ENCODE measurements around the gene PXDN.
"Not testable (repeated sequence)": the region's sequence is repeated elsewhere in the genome, so short reads cannot be mapped to it uniquely, and the experiment has no call there.

Gene PXDN

GRCh38 chr2:1723397-1724042 is 20.8 kb downstream of the PXDN start:
- DNase-seq (ENCODE audit: low spot score), result no peak

- DNase-seq (ENCODE audit: low spot score), result no peak
These were observed 21.6 kb downstream of the PXDN start for GRCh38 chr2:1722692-1723091.

GRCh38 chr2:1721706-1722646 is 22.3 kb downstream of the PXDN start:
- DNase-seq (ENCODE audit: low spot score), result no peak

DNA sequence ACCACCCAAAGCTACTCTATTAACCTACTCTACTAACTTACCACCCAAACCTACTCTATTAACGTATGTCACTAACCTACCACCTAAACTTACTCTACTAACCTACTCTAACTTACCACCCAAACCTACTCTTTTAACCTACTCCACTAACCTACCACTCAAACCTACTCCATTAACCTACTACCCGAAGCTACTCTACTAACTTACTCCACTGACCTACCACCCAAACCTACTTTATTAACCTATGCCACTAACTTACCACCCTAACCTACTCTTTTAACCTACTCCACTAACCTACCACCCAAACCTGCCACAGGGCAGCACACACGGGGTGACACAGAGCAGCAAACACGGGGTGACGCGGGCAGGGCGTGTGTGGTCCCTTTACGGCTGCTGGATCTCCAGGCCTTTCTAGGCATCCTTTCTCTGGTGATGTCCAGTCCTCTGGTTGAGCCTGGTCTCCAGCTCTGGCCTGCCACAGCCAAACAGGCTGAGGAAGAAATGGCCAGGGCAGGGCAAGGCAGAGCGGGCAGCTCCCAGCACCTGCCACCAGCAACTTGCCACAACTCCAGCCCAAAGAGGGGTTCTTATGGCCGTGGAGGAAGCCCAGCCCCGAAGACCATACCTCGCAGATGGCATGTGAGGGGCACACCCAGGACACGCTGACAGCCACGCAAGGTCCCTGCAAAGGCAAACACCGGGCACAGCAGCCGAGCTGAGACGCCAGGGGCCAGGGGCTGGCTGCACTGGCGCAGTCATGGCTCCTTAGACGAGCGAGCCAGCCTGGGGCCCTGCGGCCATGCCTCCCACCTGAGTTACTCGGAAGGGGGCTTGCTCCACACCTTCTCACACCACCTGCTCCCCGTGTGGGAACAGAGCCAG is 25.7 kb downstream of the PXDN start:
- no peak for DNase-seq (ENCODE audit: low spot score)

DNA sequence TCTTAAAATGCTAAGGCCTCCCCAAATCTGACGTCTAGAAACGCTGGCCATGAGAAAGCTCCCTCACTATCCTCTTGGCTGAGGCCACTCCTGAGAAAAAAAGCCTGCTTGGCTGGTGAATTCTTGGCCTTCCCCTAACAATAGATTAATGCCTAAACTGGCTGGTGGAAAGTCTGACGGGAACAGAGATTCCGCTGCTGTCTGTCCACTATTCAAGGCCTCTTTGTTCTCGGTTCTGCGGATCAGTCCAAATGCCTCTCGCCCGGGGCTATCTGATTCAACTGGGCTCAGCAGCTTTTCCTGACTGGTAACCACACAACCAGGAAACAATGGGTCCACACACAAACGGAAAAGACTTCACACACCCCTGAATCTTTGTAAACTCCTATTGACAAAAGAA is 27.2 kb downstream of the PXDN start:
- DNase-seq (ENCODE audit: low spot score), result no peak

DNA sequence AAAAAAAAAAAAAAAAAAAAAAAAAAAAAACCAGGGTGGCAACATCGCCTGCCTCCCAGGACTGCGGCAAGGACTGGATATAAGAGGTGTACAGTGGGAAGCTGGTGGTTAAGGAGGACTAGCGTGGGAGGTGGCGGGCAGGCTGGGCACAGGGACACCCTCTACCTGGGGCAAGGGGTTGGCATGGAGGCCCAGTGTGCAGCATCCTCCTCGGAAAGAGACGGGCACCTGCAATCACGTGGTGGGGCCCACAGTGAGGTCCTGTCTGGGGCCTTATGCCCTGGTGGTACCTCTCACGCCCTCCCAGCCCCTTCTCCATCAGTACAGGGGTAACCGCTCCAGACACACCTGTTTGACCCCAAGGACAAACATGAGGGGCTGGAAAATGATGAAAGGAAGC is 27.9 kb downstream of the PXDN start:
- no peak for DNase-seq (ENCODE audit: low spot score)

DNA sequence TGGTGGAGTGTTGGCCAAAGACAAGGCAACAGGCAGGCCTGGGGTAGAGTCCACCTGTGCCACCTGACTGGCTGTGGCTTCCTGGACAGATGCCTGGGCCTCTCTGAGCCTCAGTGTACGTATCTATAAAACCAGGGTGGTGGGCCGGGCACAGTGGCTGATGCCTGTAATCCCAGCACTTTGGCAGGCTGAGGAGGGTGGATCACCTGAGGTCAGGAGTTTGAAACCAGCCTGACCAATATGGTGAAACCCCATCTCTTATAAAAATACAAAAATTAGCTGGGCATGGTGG is 28.4 kb downstream of the PXDN start:
- not testable (repeated sequence) for DNase-seq (ENCODE audit: low spot score)

GRCh38 chr2:1715184-1716013 is 28.9 kb downstream of the PXDN start:
- no peak for DNase-seq (ENCODE audit: low spot score)

DNA sequence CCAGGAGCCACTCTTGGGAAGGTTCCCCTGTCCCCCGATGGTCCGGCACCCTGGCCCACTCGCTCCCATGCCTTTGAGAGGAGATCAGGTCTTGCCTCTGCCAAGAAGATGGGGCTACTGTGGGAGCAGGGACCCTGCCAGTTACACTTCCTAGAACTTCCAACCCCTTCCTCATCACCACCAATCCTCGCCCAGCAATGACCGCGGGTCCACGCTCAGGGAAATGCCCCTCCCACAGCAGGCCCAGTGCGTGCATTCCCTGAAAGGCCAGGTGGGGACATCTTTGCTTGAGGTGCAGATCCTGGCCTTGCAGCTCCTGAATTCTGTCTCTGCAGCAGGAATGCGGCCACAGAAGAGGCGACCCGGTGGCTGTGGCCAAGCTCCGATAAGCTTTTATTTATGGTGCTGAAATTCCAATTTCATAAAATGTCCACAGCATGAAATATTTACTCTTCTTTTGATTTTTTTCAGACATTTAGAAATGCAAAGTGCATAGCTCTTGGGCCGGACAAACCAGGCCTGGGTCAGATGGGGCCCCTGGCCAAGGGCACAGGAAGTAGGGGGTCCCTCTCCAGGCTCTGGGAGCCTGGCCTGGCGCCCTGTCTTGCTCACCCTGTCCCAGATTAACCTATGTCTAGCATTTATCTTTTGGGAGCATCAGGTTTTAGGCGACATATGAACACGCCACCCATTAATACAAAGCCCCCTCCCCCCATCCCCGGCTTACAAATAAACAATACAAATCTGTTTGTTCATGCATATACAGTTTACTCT is 29.8 kb downstream of the PXDN start:
- no peak for DNase-seq (ENCODE audit: low spot score)

DNA sequence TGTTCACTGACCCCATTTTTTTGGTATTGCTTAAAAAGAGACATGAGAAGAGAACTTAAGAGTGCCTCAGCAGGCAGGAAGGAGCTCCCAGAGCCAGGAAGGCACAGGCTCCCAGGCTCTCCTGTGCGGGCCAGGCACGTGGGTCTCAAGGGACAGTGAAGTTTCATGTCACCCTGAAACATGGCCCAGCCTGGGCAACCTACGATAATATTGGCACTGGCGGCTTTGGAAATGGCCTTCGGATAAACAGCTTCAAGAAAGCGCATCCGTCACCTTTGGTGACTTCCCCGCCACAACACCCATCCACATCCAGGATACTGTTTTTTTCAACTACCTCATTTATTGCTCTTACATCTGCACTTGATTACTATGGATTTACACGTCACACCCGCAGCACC is 30.5 kb downstream of the PXDN start:
- DNase-seq (ENCODE audit: low spot score), result no peak

DNA sequence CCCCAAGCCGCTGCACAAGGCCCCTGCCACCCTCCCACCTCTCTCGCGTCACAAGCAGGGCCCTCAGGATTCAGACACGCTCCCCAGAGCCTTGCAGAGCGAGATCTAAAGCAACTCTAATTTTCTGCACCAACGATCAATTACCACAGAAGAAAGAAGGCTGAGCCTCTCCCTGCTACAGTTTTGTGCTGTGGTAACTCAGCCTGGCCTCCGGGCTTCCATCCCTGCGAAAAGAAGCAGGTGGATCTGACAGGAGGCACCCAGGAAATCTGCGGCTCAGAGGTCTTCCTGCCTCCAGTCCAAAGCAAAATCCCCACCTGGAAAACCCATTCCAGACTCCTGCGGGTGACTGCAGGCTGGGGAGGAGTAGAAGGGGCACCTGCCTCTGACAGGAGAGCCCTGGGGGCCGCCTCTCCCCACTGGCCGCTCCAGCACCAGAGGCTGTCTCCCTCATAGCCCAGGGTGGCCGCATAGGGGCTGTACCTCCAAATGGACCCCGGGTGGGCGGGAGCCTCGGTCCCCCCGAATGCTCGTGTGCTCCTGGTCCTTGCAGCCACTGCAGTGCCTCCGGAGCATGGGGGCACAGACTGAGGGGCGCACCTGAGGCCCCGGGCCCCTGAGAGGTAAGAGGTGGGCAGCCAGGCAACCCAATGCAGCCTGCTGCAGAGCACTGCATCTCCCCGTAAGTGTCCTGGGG is 31.0 kb downstream of the PXDN start:
- DNase-seq (ENCODE audit: low spot score), result no peak

DNA sequence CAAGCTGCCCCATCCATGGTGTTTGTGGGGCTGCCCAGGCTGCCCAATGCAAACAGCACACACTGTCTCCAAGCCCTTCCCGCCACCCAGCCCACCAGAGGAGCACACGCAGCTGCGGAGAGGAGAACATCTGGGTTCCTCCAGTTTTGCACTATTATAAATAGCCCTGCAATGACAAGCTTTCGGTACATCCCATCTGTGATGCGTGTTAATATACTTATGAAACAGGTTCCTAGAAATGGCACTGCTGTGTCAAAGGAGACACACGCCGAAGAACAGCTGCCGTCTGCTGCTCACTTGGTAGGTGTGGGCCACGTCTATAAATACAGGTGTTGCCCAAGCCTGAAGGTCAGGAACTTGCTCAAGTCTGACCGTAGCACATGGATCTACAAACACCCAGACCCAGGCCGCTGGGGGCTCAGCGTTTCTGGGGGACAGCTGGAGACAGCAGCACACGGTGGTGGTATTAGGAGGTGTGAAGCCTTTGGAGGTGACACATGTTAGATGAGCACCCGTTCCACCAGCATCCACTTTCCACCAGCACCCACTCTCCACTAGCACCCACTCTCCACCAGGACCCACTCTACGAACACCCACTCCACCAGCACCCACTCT is 34.3 kb downstream of the PXDN start:
- DNase-seq (ENCODE audit: low spot score), result no peak

- DNase-seq (ENCODE audit: low spot score), result no peak
These were observed 35.0 kb downstream of the PXDN start for GRCh38 chr2:1709335-1709605.

DNA sequence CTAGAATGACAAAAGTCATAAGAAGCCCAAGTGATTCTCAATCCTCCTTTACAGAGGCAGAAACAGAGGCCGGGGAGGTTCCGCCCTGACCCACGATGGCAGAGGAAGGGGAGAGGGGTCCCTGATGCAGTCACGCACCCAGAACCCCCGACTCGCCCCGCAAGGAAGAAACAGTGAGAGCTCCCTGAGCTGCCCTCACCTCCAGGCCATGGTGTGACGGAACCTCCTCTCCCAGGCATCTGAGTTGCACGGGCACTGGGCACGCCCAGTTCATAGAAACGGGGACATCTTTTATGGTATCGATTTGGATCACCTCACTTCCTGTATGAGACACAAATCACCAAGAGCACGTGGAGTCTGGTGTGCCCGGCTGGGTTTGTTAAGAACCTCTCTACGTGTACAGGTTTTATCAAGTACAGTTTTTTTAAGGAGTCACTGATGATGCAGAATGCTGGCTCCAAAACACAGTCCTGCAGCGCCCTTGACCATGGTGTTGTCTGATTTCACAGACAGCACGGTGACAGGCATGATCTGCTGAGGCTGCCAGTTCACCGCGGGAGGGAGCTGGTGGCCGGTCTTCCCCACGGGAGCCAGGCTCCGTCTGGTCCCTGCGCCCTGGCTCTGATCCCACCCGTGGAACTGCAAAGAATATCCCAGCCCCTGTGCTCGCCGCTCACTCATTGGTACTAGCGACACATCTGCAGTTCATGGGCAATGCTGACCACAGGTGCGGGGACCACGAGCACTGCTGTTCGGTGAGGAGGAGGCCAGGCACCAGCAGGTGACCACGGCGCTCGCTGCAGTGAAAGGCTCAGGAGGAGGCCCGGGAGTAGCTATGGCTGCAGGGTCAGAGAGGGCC is 35.6 kb downstream of the PXDN start:
- DNase-seq (ENCODE audit: low spot score), result no peak

DNA sequence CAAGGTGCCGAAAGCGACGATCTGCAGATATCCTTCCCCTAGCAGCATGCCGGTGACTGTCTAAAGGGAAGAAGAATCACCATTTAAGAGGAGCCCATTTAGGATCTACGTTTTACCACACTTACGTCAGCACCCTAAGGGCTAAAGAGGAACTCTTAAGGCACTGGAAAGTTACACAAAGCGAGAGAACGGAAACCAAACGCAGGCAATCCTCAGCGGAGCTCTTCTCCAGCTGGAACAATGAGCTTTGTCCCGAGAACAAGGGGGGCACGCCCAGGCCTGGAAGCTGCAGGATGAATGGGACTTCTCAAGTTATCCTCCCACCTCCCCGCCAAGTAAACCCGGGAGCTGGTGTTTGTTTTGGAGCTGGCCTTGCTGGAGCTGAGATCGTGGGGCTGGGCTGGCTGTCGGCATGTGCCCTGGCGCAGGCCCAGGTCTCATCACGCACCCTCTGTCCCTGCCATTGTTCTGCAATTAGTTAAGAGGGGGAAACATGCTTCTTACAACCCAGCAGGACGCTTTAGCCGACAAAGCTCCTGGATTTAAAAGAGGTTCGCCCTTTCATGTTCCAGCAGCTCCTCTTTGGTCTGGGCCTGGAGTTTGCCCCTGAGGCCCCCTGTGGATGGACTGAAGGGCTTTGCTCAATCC is 36.4 kb downstream of the PXDN start:
- no peak for DNase-seq (ENCODE audit: low spot score)

- not testable (repeated sequence) for DNase-seq (ENCODE audit: low spot score)
These were observed 38.0 kb downstream of the PXDN start for GRCh38 chr2:1706089-1706841.

DNA sequence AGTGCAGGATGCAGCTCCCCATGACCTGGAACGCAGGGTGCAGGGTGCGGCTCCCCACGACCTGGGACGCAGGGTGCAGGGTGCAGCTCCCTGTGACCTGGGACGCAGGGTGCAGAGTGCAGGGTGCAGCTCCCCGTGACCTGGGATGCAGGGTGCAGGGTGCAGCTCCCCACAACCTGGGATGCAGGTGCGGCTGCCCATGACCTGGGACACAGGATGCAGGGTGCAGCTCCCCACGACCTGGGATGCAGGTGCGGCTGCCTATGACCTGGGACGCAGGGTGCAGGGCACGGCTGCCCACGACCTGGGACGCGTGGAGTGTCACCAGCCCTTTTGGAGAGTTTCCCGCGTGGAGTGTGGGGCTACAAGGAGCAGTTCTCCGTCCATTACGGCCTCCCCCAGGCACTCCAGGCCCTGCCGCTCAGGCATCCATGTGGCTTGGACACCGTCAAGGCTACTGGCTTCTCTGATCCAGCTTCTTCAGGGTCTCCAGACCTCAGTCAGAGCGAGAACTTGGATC is 38.7 kb downstream of the PXDN start:
- no peak for DNase-seq (ENCODE audit: low spot score)
